Liver (tissue), 9 donors: Measurements from ENCODE around the gene BRD2. TPM values are rescaled to one million over a fixed set of nuclear protein-coding genes. Genes with fewer than 3 reads are reported as not detected.

Experiments
- DNase-seq: peaks from one replicate; pipeline ENCODE4 v3.0.0-alpha.2; 2017; ENCODE audit warnings: low spot score
- H3K27ac ChIP-seq, 2 donors: one replicate each; pipeline ENCODE4 v1.7.0; 2013; ENCODE audit warnings: inconsistent platforms in 2 of 2, low read length in 2 of 2, control low read depth in 1 of 2, low read depth in 1 of 2, mild to moderate bottlenecking in 1 of 2
- H3K27me3 ChIP-seq, 4 donors: one replicate each; pipeline versions ENCODE4 v1.6.1 to v1.7.0; 2013; ENCODE audit warnings: low read length in 3 of 4, inconsistent platforms in 1 of 4, mild to moderate bottlenecking in 1 of 4, moderate library complexity in 1 of 4; ENCODE audit not compliant: control insufficient read depth in 4 of 4, insufficient read depth in 4 of 4
- H3K36me3 ChIP-seq, 4 donors: one replicate each; pipeline versions ENCODE4 v1.6.1 to v1.7.0; 2013; ENCODE audit warnings: low read length in 3 of 4, mild to moderate bottlenecking in 3 of 4, low read depth in 1 of 4, moderate library complexity in 1 of 4; ENCODE audit not compliant: control insufficient read depth in 4 of 4, insufficient read depth in 3 of 4
- H3K4me1 ChIP-seq, 4 donors: one replicate each; pipeline versions ENCODE4 v1.6.1 to v1.7.0; 2013; ENCODE audit warnings: low read length in 3 of 4, mild to moderate bottlenecking in 3 of 4, moderate library complexity in 1 of 4; ENCODE audit not compliant: control insufficient read depth in 4 of 4, insufficient read depth in 4 of 4
- H3K4me3 ChIP-seq, 3 donors: one replicate each; pipeline versions ENCODE4 v1.6.1 to v1.7.0; 2013; ENCODE audit warnings: low read length in 3 of 3, control low read depth in 1 of 3, low read depth in 1 of 3, mild to moderate bottlenecking in 1 of 3
- H3K9ac ChIP-seq, 2 donors: one replicate each; pipeline ENCODE4 v1.7.0; 2013; ENCODE audit warnings: low read length in 2 of 2, mild to moderate bottlenecking in 2 of 2, moderate library complexity in 2 of 2, control low read depth in 1 of 2, low read depth in 1 of 2
- H3K9me3 ChIP-seq, 4 donors: one replicate each; pipeline versions ENCODE4 v1.6.1 to v1.7.0; 2013; ENCODE audit warnings: low read length in 3 of 4; ENCODE audit not compliant: control insufficient read depth in 4 of 4
- EGR1 ChIP-seq, 2 donors: IDR thresholded peaks; 2 replicates each; pipeline ENCODE4 v1.6.1; 2016 to 2018; ENCODE audit warnings: antibody characterized with exemption in 2 of 2, low read depth in 2 of 2
- FOXA1 ChIP-seq: IDR thresholded peaks from 2 replicates; pipeline ENCODE4 v1.6.1; 2016; ENCODE audit warnings: antibody characterized with exemption
- FOXA2 ChIP-seq: IDR thresholded peaks from 2 replicates; pipeline ENCODE4 v1.6.1; 2016; ENCODE audit warnings: antibody characterized with exemption
- GABPA ChIP-seq, 2 donors: IDR thresholded peaks in 1 of 2; conservative IDR thresholded peaks in 1 of 2; 2 replicates each; pipeline ENCODE4 v1.6.1; 2016; ENCODE audit warnings: antibody characterized with exemption in 2 of 2, mild to moderate bottlenecking in 1 of 2, moderate library complexity in 1 of 2
- HNF4A ChIP-seq, 2 donors: conservative IDR thresholded peaks; 2 replicates each; pipeline ENCODE4 v1.6.1; 2016; ENCODE audit warnings: antibody characterized with exemption in 2 of 2, mild to moderate bottlenecking in 2 of 2
- HNF4G ChIP-seq: IDR thresholded peaks from 2 replicates; pipeline ENCODE4 v1.6.1; 2016; ENCODE audit warnings: antibody characterized with exemption
- JUND ChIP-seq, 2 donors: IDR thresholded peaks; 2 replicates each; pipeline ENCODE4 v1.6.1; 2016; ENCODE audit warnings: antibody characterized with exemption in 2 of 2
- NR2F2 ChIP-seq: IDR thresholded peaks from 2 replicates; pipeline ENCODE4 v1.6.1; 2016; ENCODE audit warnings: antibody characterized with exemption
- RAD21 ChIP-seq, 2 donors: IDR thresholded peaks; 2 replicates each; pipeline ENCODE4 v1.6.1; 2016; ENCODE audit warnings: antibody characterized with exemption in 2 of 2, mild to moderate bottlenecking in 2 of 2
- RXRA ChIP-seq, 2 donors: IDR thresholded peaks; 2 replicates each; pipeline ENCODE4 v1.6.1; 2017 to 2018; ENCODE audit warnings: antibody characterized with exemption in 2 of 2, mild to moderate bottlenecking in 1 of 2
- SP1 ChIP-seq: IDR thresholded peaks from 2 replicates; pipeline ENCODE4 v1.6.1; 2018; ENCODE audit warnings: antibody characterized with exemption, mild to moderate bottlenecking
- TAF1 ChIP-seq: conservative IDR thresholded peaks from 2 replicates; pipeline ENCODE4 v1.6.1; 2016; ENCODE audit warnings: antibody characterized with exemption, mild to moderate bottlenecking
- YY1 ChIP-seq: IDR thresholded peaks from 2 replicates; pipeline ENCODE4 v1.6.1; 2016; ENCODE audit warnings: antibody characterized with exemption, mild to moderate bottlenecking
- WGBS: extraction: QIAGEN DNeasy Blood & Tissue Kit; methylation state at CpG from one replicate; pipeline ENCODE4 v1.1.7; 2013; 5-methylcytosine and 5-hydroxymethylcytosine counted together
- polyA plus RNA-seq, 2 donors: library from polyadenylated mRNA; stranded (reverse) in 1 of 2; unstranded in 1 of 2; fragments of 200-250 nt in 1 of 2; fragments of >200 nt in 1 of 2; fragmentation: Nextera tagmentation in 1 of 2; extraction: Ambion mirVana in 1 of 2; gene quantifications; one replicate each; pipeline versions ENCODE4 v1.2.1 to v1.2.3, GENCODE V29; 2013 to 2015
- total RNA-seq, 2 donors: library from RNA; depleted of rRNA; stranded (reverse); fragments of >200 nt; gene quantifications; one replicate each; pipeline ENCODE4 v1.2.3, GENCODE V29; 2014
- TF ChIP-seq, protein P1 (sequence below): IDR thresholded peaks from 2 replicates; pipeline ENCODE4 v1.6.1; 2016; ENCODE audit warnings: antibody characterized with exemption
- TF ChIP-seq, protein P2 (sequence below): IDR thresholded peaks from 2 replicates; pipeline ENCODE4 v1.6.1; 2016; ENCODE audit warnings: antibody characterized with exemption
- TF ChIP-seq, protein P3 (sequence below): fragments of 150-350 bp; IDR thresholded peaks from 2 replicates; pipeline ENCODE4 v1.5.1; 2017; ENCODE audit warnings: improper control_type of control experiment, low read depth, low read length; ENCODE audit not compliant: missing input control
- TF ChIP-seq, protein P4 (sequence below): IDR thresholded peaks from 2 replicates; pipeline ENCODE4 v1.6.1; 2016; ENCODE audit warnings: antibody characterized with exemption
- TF ChIP-seq, protein P5 (sequence below): IDR thresholded peaks from 2 replicates; pipeline ENCODE4 v1.6.1; 2016; ENCODE audit warnings: antibody characterized with exemption, mild to moderate bottlenecking
- donor health status: healthy.
- donor health status: healthy.
- donor health status: healthy.
- donor health status: healthy.
- donor health status: healthy.

Gene BRD2
- total and polyA plus RNA-seq, 4 donors = 29.8 to 100 (median 50.2) TPM

DNA sequence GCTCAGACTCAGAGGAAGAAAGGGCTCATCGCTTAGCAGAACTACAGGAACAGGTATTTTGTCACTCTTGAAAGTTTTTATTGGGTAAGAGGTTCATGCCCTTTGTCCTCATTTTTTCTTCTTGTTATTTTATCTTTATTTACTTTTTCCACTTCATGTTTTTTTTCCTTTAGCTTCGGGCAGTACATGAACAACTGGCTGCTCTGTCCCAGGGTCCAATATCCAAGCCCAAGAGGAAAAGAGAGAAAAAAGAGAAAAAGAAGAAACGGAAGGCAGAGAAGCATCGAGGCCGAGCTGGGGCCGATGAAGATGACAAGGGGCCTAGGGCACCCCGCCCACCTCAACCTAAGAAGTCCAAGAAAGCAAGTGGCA, 9.5 kb downstream of the BRD2 start:
- H3K27me3 ChIP-seq = no peaks in the 10 kb centered on the region
- WGBS = 35% methylated on average over 7 of the region's 7 CpGs
- no peak overlapping the region for H3K9ac ChIP-seq
- no peak overlapping the region for H3K4me3 ChIP-seq
- H3K27ac ChIP-seq = peak overlapping the region in 1 of 2 donors; percentile 7
- DNase-seq = no peak
- TF ChIP-seq SP1 (peak; percentile 75), FOXA1 (peak; percentile 20), RXRA (IDR thresholded peaks at IDR 0.05) (peak; percentile 56 to 61), FOXA2 (peak; percentile 31), TAF1 (no peak), EGR1 (IDR thresholded peaks at IDR 0.05; ENCODE audit: low read depth in 2 of 2) (no peak), NR2F2 (no peak), YY1 (peak; percentile 59), JUND (IDR thresholded peaks at IDR 0.05) (peak in 1 of 2 donors; percentile 11), HNF4A (conservative IDR thresholded peaks at IDR 0.05) (peak; percentile 82 to 90), RAD21 (IDR thresholded peaks at IDR 0.05) (no peak), HNF4G (peak; percentile 64), GABPA (IDR thresholded peaks at IDR 0.05 in 1 of 2, conservative IDR thresholded peaks at IDR 0.05 in 1 of 2) (no peak)
- TF ChIP-seq, protein P1, sequence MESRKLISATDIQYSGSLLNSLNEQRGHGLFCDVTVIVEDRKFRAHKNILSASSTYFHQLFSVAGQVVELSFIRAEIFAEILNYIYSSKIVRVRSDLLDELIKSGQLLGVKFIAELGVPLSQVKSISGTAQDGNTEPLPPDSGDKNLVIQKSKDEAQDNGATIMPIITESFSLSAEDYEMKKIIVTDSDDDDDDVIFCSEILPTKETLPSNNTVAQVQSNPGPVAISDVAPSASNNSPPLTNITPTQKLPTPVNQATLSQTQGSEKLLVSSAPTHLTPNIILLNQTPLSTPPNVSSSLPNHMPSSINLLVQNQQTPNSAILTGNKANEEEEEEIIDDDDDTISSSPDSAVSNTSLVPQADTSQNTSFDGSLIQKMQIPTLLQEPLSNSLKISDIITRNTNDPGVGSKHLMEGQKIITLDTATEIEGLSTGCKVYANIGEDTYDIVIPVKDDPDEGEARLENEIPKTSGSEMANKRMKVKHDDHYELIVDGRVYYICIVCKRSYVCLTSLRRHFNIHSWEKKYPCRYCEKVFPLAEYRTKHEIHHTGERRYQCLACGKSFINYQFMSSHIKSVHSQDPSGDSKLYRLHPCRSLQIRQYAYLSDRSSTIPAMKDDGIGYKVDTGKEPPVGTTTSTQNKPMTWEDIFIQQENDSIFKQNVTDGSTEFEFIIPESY = no peak
- TF ChIP-seq, protein P2, sequence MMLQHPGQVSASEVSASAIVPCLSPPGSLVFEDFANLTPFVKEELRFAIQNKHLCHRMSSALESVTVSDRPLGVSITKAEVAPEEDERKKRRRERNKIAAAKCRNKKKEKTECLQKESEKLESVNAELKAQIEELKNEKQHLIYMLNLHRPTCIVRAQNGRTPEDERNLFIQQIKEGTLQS = no peak
- TF ChIP-seq, protein P3, sequence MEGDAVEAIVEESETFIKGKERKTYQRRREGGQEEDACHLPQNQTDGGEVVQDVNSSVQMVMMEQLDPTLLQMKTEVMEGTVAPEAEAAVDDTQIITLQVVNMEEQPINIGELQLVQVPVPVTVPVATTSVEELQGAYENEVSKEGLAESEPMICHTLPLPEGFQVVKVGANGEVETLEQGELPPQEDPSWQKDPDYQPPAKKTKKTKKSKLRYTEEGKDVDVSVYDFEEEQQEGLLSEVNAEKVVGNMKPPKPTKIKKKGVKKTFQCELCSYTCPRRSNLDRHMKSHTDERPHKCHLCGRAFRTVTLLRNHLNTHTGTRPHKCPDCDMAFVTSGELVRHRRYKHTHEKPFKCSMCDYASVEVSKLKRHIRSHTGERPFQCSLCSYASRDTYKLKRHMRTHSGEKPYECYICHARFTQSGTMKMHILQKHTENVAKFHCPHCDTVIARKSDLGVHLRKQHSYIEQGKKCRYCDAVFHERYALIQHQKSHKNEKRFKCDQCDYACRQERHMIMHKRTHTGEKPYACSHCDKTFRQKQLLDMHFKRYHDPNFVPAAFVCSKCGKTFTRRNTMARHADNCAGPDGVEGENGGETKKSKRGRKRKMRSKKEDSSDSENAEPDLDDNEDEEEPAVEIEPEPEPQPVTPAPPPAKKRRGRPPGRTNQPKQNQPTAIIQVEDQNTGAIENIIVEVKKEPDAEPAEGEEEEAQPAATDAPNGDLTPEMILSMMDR = no peak
- TF ChIP-seq, protein P4, sequence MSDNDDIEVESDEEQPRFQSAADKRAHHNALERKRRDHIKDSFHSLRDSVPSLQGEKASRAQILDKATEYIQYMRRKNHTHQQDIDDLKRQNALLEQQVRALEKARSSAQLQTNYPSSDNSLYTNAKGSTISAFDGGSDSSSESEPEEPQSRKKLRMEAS = peak; percentile 70
- TF ChIP-seq, protein P5, sequence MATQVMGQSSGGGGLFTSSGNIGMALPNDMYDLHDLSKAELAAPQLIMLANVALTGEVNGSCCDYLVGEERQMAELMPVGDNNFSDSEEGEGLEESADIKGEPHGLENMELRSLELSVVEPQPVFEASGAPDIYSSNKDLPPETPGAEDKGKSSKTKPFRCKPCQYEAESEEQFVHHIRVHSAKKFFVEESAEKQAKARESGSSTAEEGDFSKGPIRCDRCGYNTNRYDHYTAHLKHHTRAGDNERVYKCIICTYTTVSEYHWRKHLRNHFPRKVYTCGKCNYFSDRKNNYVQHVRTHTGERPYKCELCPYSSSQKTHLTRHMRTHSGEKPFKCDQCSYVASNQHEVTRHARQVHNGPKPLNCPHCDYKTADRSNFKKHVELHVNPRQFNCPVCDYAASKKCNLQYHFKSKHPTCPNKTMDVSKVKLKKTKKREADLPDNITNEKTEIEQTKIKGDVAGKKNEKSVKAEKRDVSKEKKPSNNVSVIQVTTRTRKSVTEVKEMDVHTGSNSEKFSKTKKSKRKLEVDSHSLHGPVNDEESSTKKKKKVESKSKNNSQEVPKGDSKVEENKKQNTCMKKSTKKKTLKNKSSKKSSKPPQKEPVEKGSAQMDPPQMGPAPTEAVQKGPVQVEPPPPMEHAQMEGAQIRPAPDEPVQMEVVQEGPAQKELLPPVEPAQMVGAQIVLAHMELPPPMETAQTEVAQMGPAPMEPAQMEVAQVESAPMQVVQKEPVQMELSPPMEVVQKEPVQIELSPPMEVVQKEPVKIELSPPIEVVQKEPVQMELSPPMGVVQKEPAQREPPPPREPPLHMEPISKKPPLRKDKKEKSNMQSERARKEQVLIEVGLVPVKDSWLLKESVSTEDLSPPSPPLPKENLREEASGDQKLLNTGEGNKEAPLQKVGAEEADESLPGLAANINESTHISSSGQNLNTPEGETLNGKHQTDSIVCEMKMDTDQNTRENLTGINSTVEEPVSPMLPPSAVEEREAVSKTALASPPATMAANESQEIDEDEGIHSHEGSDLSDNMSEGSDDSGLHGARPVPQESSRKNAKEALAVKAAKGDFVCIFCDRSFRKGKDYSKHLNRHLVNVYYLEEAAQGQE = peak; percentile 26
- no peaks in the 10 kb centered on the region for H3K9me3 ChIP-seq
- H3K4me1 ChIP-seq = peaks cover 1 to 55% (median 47%) of the 10 kb centered on the region in 4 donors
- H3K36me3 ChIP-seq = peaks cover 25 to 75% (median 66%) of the 10 kb centered on the region in 4 donors
